H1 (cell line): ENCODE data around the gene TLCD3A. TPM values are rescaled to one million over a fixed set of nuclear protein-coding genes. Genes with fewer than 3 reads are reported as not detected.

ENCODE experiments used
- CTCF ChIA-PET: fragments of 300-600 bp; sonication (Branson Sonifier 250); formaldehyde crosslinking; loops from one replicate; lab custom pipeline; 2021; ENCODE audit not compliant: partially characterized antibody; lab: Charles Lee
- POLR2A ChIA-PET: fragments of 300-600 bp; sonication (Branson Sonifier 250); formaldehyde crosslinking; loops from one replicate; lab custom pipeline; 2021; ENCODE audit warnings: inconsistent platforms; ENCODE audit not compliant: partially characterized antibody; lab: Charles Lee
- DNase-seq, 2 experiments: peaks; one replicate each; pipeline versions ENCODE4 v3.0.0 to v3.0.0-alpha.2; 2010 to 2022; ENCODE audit warnings: low spot score in 2 of 2, low read depth in 1 of 2, mixed read lengths in 1 of 2
- FAIRE-seq: peaks from 2 replicates; lab custom pipeline; 2011; peaks lifted over from hg19 to GRCh38; lab: Jason Lieb, UNC
- H2AFZ ChIP-seq: 2 replicates; pipeline ENCODE4 v1.8.1; 2012; ENCODE audit warnings: low read length, inconsistent platforms
- H2AK5ac ChIP-seq: 2 replicates; pipeline ENCODE4 v1.6.1; 2013; ENCODE audit warnings: low read depth, low read length
- H2BK120ac ChIP-seq: replicated peaks from 2 replicates; pipeline ENCODE3; 2013; ENCODE audit warnings: low read depth, low read length, inconsistent platforms
- H2BK12ac ChIP-seq: 2 replicates; pipeline ENCODE4 v1.6.1; 2013; ENCODE audit warnings: low read depth, low read length
- H2BK15ac ChIP-seq: 2 replicates; pipeline ENCODE4 v1.6.1; 2013; ENCODE audit warnings: low read length
- H2BK20ac ChIP-seq: 2 replicates; pipeline ENCODE4 v1.6.1; 2013; ENCODE audit warnings: low read length
- H2BK5ac ChIP-seq: 2 replicates; pipeline ENCODE4 v1.6.1; 2013; ENCODE audit warnings: low read depth, low read length
- H3K14ac ChIP-seq: 2 replicates; pipeline ENCODE4 v1.6.1; 2013; ENCODE audit warnings: inconsistent platforms; ENCODE audit not compliant: insufficient read length
- H3K18ac ChIP-seq: 2 replicates; pipeline ENCODE4 v1.6.1; 2013; ENCODE audit warnings: low read length; ENCODE audit errors: extremely low read depth
- H3K23ac ChIP-seq: 2 replicates; pipeline ENCODE4 v1.6.1; 2013; ENCODE audit warnings: inconsistent platforms; ENCODE audit not compliant: insufficient read length
- H3K23me2 ChIP-seq: 2 replicates; pipeline ENCODE4 v1.6.1; 2013; ENCODE audit warnings: low read depth, low read length
- H3K27ac ChIP-seq: 2 replicates; pipeline ENCODE4 v1.6.1; 2011; ENCODE audit warnings: low read depth, low read length, inconsistent platforms
- H3K27me3 ChIP-seq, 4 experiments: replicated peaks in 1 of 4; 1 replicate in 1 of 4; 2 replicates in 3 of 4; pipeline versions ENCODE4 v1.6.1 to v1.8.1; 2011 to 2013; ENCODE audit warnings: low read length in 3 of 4, mild to moderate bottlenecking in 3 of 4, inconsistent platforms in 2 of 4, mixed read lengths in 2 of 4, moderate library complexity in 1 of 4; ENCODE audit not compliant: control insufficient read depth in 3 of 4, insufficient read depth in 3 of 4; ENCODE audit errors: extremely low read depth in 1 of 4
- H3K36me3 ChIP-seq, 4 experiments: 2 replicates each; pipeline versions ENCODE4 v1.6.1 to v1.8.1; 2011 to 2013; ENCODE audit warnings: mild to moderate bottlenecking in 4 of 4, low read length in 3 of 4, moderate library complexity in 2 of 4, control low read depth in 1 of 4, inconsistent platforms in 1 of 4; ENCODE audit not compliant: insufficient read depth in 4 of 4, control insufficient read depth in 2 of 4
- H3K4ac ChIP-seq: replicated peaks from 2 replicates; pipeline ENCODE3; 2013; ENCODE audit warnings: low read length, low read depth, mixed read lengths, inconsistent platforms; ENCODE audit not compliant: insufficient read length
- H3K4me1 ChIP-seq, 4 experiments: replicated peaks in 1 of 4; 1 replicate in 1 of 4; 2 replicates in 3 of 4; pipeline versions ENCODE4 v1.6.1 to v1.8.1; 2011 to 2013; ENCODE audit warnings: low read length in 3 of 4, inconsistent platforms in 2 of 4, mixed read lengths in 1 of 4; ENCODE audit not compliant: insufficient read depth in 4 of 4, control insufficient read depth in 3 of 4
- H3K4me2 ChIP-seq, 2 experiments: 2 replicates each; pipeline versions ENCODE4 v1.6.1 to v1.8.1; 2011 to 2013; ENCODE audit warnings: low read depth in 2 of 2, low read length in 2 of 2, control low read depth in 1 of 2, inconsistent platforms in 1 of 2, mild to moderate bottlenecking in 1 of 2; ENCODE audit not compliant: insufficient read depth in 1 of 2
- H3K4me3 ChIP-seq, 4 experiments: fragments of 200-600, 300-600 bp in 1 of 4; sonication (generic), shearing (Covaris generic), sonication (Bioruptor Twin) in 1 of 4; 2 replicates each; pipeline versions ENCODE4 v1.5.1 to v1.8.1; 2011 to 2016; ENCODE audit warnings: low read length in 4 of 4, low read depth in 3 of 4, control low read depth in 2 of 4, inconsistent platforms in 2 of 4, mild to moderate bottlenecking in 2 of 4, mixed read lengths in 1 of 4, moderate library complexity in 1 of 4; ENCODE audit not compliant: insufficient read depth in 2 of 4; ENCODE audit errors: extremely low read depth in 1 of 4
- H3K56ac ChIP-seq: replicated peaks from 2 replicates; pipeline ENCODE3; 2013; ENCODE audit warnings: low read depth, mild to moderate bottlenecking, mixed read lengths, low read length, inconsistent platforms; ENCODE audit not compliant: insufficient read length
- H3K79me1 ChIP-seq: 2 replicates; pipeline ENCODE4 v1.6.1; 2013; ENCODE audit warnings: low read depth, low read length, control low read depth
- H3K79me2 ChIP-seq, 2 experiments: 2 replicates each; pipeline versions ENCODE4 v1.6.1 to v1.8.1; 2012 to 2013; ENCODE audit warnings: low read length in 2 of 2, mild to moderate bottlenecking in 2 of 2, inconsistent platforms in 1 of 2; ENCODE audit not compliant: insufficient read depth in 2 of 2, control insufficient read depth in 1 of 2
- H3K9ac ChIP-seq, 4 experiments: replicated peaks in 1 of 4; 1 replicate in 1 of 4; 2 replicates in 3 of 4; pipeline versions ENCODE4 v1.6.1 to v1.8.1; 2011 to 2013; ENCODE audit warnings: low read depth in 3 of 4, low read length in 3 of 4, control low read depth in 2 of 4, mild to moderate bottlenecking in 2 of 4, moderate library complexity in 2 of 4, inconsistent platforms in 1 of 4; ENCODE audit errors: extremely low read depth in 1 of 4
- H3K9me3 ChIP-seq, 2 experiments: 2 replicates each; pipeline versions ENCODE4 v1.6.1 to v1.8.1; 2012 to 2013; ENCODE audit warnings: mild to moderate bottlenecking in 2 of 2, moderate library complexity in 2 of 2, control low read depth in 1 of 2, inconsistent platforms in 1 of 2, low read depth in 1 of 2, low read length in 1 of 2, mixed read lengths in 1 of 2; ENCODE audit not compliant: insufficient read depth in 2 of 2
- H4K20me1 ChIP-seq, 2 experiments: replicated peaks in 1 of 2; 2 replicates each; pipeline versions ENCODE3 to v1.8.1; 2011 to 2013; ENCODE audit warnings: inconsistent platforms in 2 of 2, low read length in 2 of 2, mild to moderate bottlenecking in 1 of 2; ENCODE audit not compliant: insufficient read depth in 2 of 2, control insufficient read depth in 1 of 2
- H4K5ac ChIP-seq: 2 replicates; pipeline ENCODE4 v1.6.1; 2013; ENCODE audit warnings: low read length, low read depth, mixed read lengths, inconsistent platforms; ENCODE audit not compliant: insufficient read length
- H4K8ac ChIP-seq: 2 replicates; pipeline ENCODE4 v1.8.0; 2013; ENCODE audit warnings: mild to moderate bottlenecking, moderate library complexity, low read length, inconsistent platforms; ENCODE audit not compliant: insufficient read depth; ENCODE audit errors: extremely low read depth
- H4K91ac ChIP-seq: replicated peaks from 2 replicates; pipeline ENCODE3; 2013; ENCODE audit warnings: low read length, mixed read lengths, inconsistent platforms; ENCODE audit not compliant: insufficient read length
- ASH2L ChIP-seq: fragments of 200-600, 300-600 bp; sonication (generic); IDR thresholded peaks from one replicate; pipeline ENCODE4 v1.7.1; 2017; ENCODE audit warnings: low read length
- CBX8 ChIP-seq: fragments of 300-800, 300-1000 bp; sonication (generic); IDR thresholded peaks from 2 replicates; pipeline ENCODE4 v1.7.1; 2016; ENCODE audit warnings: low read depth, low read length, borderline replicate concordance
- CHD1 ChIP-seq: IDR thresholded peaks from 2 replicates; pipeline ENCODE4 v1.6.1; 2012; ENCODE audit warnings: low read depth, low read length, improper control_type of control experiment
- CREB1 ChIP-seq: IDR thresholded peaks from 2 replicates; pipeline ENCODE4 v1.6.1; 2012; ENCODE audit warnings: inconsistent platforms
- EZH2 ChIP-seq: fragments of 200-600 bp; sonication (generic); IDR thresholded peaks from 2 replicates; pipeline ENCODE4 v1.7.1; 2012; ENCODE audit warnings: low read depth, mild to moderate bottlenecking, moderate library complexity, low read length, inconsistent platforms; ENCODE audit not compliant: severe bottlenecking
- JUN ChIP-seq: IDR thresholded peaks from 2 replicates; pipeline ENCODE4 v1.6.1; 2011; ENCODE audit warnings: low read depth, mild to moderate bottlenecking, improper control_type of control experiment, low read length
- TBP ChIP-seq: IDR thresholded peaks from 2 replicates; pipeline ENCODE4 v1.6.1; 2011; ENCODE audit warnings: low read depth, low read length, improper control_type of control experiment
- USF2 ChIP-seq: IDR thresholded peaks from 2 replicates; pipeline ENCODE4 v1.6.1; 2011; ENCODE audit warnings: low read length, improper control_type of control experiment
- WGBS, 2 experiments: shearing (Covaris generic) in 1 of 2; methylation state at CpG; one replicate each; pipeline versions ENCODE4 v1.1.6 to v1.1.7; 2013 to 2015; ENCODE audit warnings: low lambda C conversion rate in 2 of 2, mixed read lengths in 2 of 2, inconsistent platforms in 1 of 2, low coverage in 1 of 2, missing lambda C conversion rate in 1 of 2; ENCODE audit not compliant: insufficient replicate concordance in 2 of 2, insufficient coverage in 1 of 2, insufficient read length in 1 of 2; ENCODE audit errors: extremely low coverage in 1 of 2, missing lambda C conversion rate in 1 of 2; 5-methylcytosine and 5-hydroxymethylcytosine counted together
- polyA plus RNA-seq, 7 experiments: library from polyadenylated mRNA; depleted of rRNA in 3 of 7; stranded (reverse) in 5 of 7; unstranded in 2 of 7; fragments of >200 nt in 5 of 7; fragments of 200-250 nt in 2 of 7; gene quantifications; 1 replicate in 5 of 7; 2 replicates in 1 of 7; 4 replicates in 1 of 7; pipeline versions ENCODE4 v1.2.1 to v1.2.3, GENCODE V29; 2011 to 2013; ENCODE audit warnings: missing spikeins in 2 of 7, mixed read lengths in 2 of 7
- total RNA-seq: library from RNA; stranded (reverse); fragmentation: NEBNext Ultra II Directional; extraction: Animal tissue kit (Norgen Biotek cat#: 25700); gene quantifications from 2 replicates; pipeline ENCODE4 v1.2.1, GENCODE V29; 2021

Gene TLCD3A
- total and polyA plus RNA-seq, 2 of the 8 experiments (the other 6 are each of a cell fraction or from before 2014, with no cell fraction given) = 26.1 to 48.8 TPM

- Histone ChIP-seq H3K23me2 (peaks cover 11% of the 10 kb centered on the region), H3K27ac (no peak overlapping the region), H3K79me1 (peaks cover 16% of the 10 kb centered on the region), H2AK5ac (no peak overlapping the region), H3K36me3 (peaks cover 17 to 36% (median 29%) of the 10 kb centered on the region in 4 experiments), H3K27me3 (no peaks in the 10 kb centered on the region), H3K4me1 (peaks cover 2 to 11% (median 7%) of the 10 kb centered on the region in 4 experiments; a peak in 6 of 7 replicates), H3K56ac (no peak overlapping the region), H3K9me3 (peaks cover 4 to 7% of the 10 kb centered on the region in 2 experiments; a peak in 2 of 4 replicates), H3K23ac (no peak overlapping the region), H2AFZ (no peak overlapping the region), H3K4ac (peak overlapping the region; percentile 50), H3K4me3 (peak overlapping the region; percentile 70 to 88 (median 84); a peak in 5 of 8 replicates), H2BK15ac (no peak overlapping the region), H3K14ac (no peak overlapping the region), H3K9ac (no peak overlapping the region; a peak in 1 of 7 replicates), H2BK12ac (no peak overlapping the region), H2BK5ac (no peak overlapping the region), H4K91ac (no peak overlapping the region), H3K79me2 (peaks cover 3 to 44% of the 10 kb centered on the region in 2 experiments; a peak in 3 of 4 replicates), H3K4me2 (peak overlapping the region; percentile 95 to 96), H4K20me1 (peaks cover 0 to 20% of the 10 kb centered on the region in 2 experiments), H2BK120ac (no peak overlapping the region), H2BK20ac (no peak overlapping the region), H3K18ac (no peak overlapping the region), H4K5ac (no peak overlapping the region), H4K8ac (no peak overlapping the region)
- DNase-seq (no peak), FAIRE-seq (no peak)
- CTCF ChIA-PET = interaction anchor here (0.7 to 2.2 kb wide), 6 partner anchors 9 to 246 kb away, joined by 3 to 6 read pairs (median 4); partner anchors contain the start of gene TIMM22
- 88% methylated on average over 8 of the region's 8 CpGs; no CpG with 5 or more reads in 1 of the 2 experiments for WGBS, 2 experiments
- POLR2A ChIA-PET = interaction anchor here (0.9 to 5.1 kb wide), 3 partner anchors 13 to 31 kb away, joined by 3 to 44 read pairs (median 9); partner anchors contain the start of genes GLOD4 and MRM3
- TF ChIP-seq CHD1 (no peak), TBP (no peak), JUN (no peak), EZH2 (no peak), ASH2L (no peak), CREB1 (no peak), USF2 (no peak), CBX8 (no peak)
These were observed 18.1 kb downstream of the TLCD3A start for GRCh38 chr17:750431-751037.
